GM19238 (cell line): ENCODE results near the gene GLT1D1.

Experiments
- DNase-seq: peaks from one replicate; pipeline ENCODE4 v3.0.0; 2011; ENCODE audit warnings: low spot score; ENCODE audit not compliant: insufficient read length

Gene GLT1D1

GRCh38 chr12:128995619-128996018, 142.3 kb downstream of the GLT1D1 start:
- DNase-seq: no peak

- DNase-seq: no peak
Observed at GRCh38 chr12:129001826-129002225, 148.5 kb downstream of the GLT1D1 start.

- DNase-seq: no peak
Observed at GRCh38 chr12:129002427-129002826, 149.1 kb downstream of the GLT1D1 start.

GRCh38 chr12:129005416-129005815, 152.1 kb downstream of the GLT1D1 start:
- no peak for DNase-seq

- DNase-seq: no peak
Observed at GRCh38 chr12:129005829-129006228, 152.6 kb downstream of the GLT1D1 start.

GRCh38 chr12:129009833-129010622, 156.8 kb downstream of the GLT1D1 start:
- no peak for DNase-seq

GRCh38 chr12:129016159-129016558, 162.9 kb downstream of the GLT1D1 start:
- DNase-seq: no peak

- DNase-seq: no peak
Observed at GRCh38 chr12:129025055-129025454, 171.8 kb downstream of the GLT1D1 start.

GRCh38 chr12:129028844-129029243, 175.6 kb downstream of the GLT1D1 start:
- no peak for DNase-seq
